ENCODE data around the gene FARP2.

- TF ChIP-seq CTCF (IDR thresholded peaks at IDR 0.05) (no peak), POLR2AphosphoS5 (IDR thresholded peaks at IDR 0.05) (no peak), EP300 (IDR thresholded peaks at IDR 0.05) (no peak), POLR2A (IDR thresholded peaks at IDR 0.05; ENCODE audit: low read depth) (no peak)
Measured at GRCh38 chr2:241514553-241514952, 158.5 kb downstream of the FARP2 start.

All from esophagus muscularis mucosa (tissue), 4 donors.